OCI-M1 (cell line): ENCODE data around the gene RGL1.

Experiments used
- DNase-seq: peaks from one replicate; lab custom pipeline; 2025; lab: John Stamatoyannopoulos, UW

Gene RGL1

GRCh38 chr1:183889095-183889494 is 84.2 kb downstream of the RGL1 start:
- no peak for DNase-seq

GRCh38 chr1:183891158-183891856 is 86.4 kb downstream of the RGL1 start:
- no peak for DNase-seq

GRCh38 chr1:183892351-183892793 is 87.5 kb downstream of the RGL1 start:
- no peak for DNase-seq

- no peak for DNase-seq
Measured at GRCh38 chr1:183893561-183894289, 88.8 kb downstream of the RGL1 start.

- no peak for DNase-seq
Measured at GRCh38 chr1:183894290-183894565, 89.3 kb downstream of the RGL1 start.

GRCh38 chr1:183896466-183897048 is 91.6 kb downstream of the RGL1 start:
- peak; percentile 95 for DNase-seq

- DNase-seq: no peak
Measured at GRCh38 chr1:183898001-183898396, 93.1 kb downstream of the RGL1 start.

GRCh38 chr1:183898610-183899009 is 93.7 kb downstream of the RGL1 start:
- DNase-seq: no peak

GRCh38 chr1:183901748-183902330 is 96.9 kb downstream of the RGL1 start:
- peak; percentile 68 for DNase-seq

GRCh38 chr1:183903101-183903500 is 98.2 kb downstream of the RGL1 start:
- DNase-seq: no peak

- no peak for DNase-seq
Measured at GRCh38 chr1:183905508-183906113, 100.7 kb downstream of the RGL1 start.

- DNase-seq: no peak
Measured at GRCh38 chr1:183907070-183907469, 102.2 kb downstream of the RGL1 start.

- no peak for DNase-seq
Measured at GRCh38 chr1:183908079-183908478, 103.2 kb downstream of the RGL1 start.

GRCh38 chr1:183909672-183910071 is 104.8 kb downstream of the RGL1 start:
- DNase-seq: no peak

- DNase-seq: no peak
Measured at GRCh38 chr1:183910845-183911244, 105.9 kb downstream of the RGL1 start.

GRCh38 chr1:183911285-183911684 is 106.4 kb downstream of the RGL1 start:
- peak; percentile 67 for DNase-seq

- no peak for DNase-seq
Measured at GRCh38 chr1:183912265-183912886, 107.5 kb downstream of the RGL1 start.

- DNase-seq: no peak
Measured at GRCh38 chr1:183913567-183913993, 108.7 kb downstream of the RGL1 start.

- DNase-seq: no peak
Measured at GRCh38 chr1:183914276-183914675, 109.4 kb downstream of the RGL1 start.

GRCh38 chr1:183914891-183915290 is 110.0 kb downstream of the RGL1 start:
- no peak for DNase-seq

- peak; percentile 94 for DNase-seq
Measured at GRCh38 chr1:183915625-183916510, 110.9 kb downstream of the RGL1 start.
